Measurements from ENCODE around the gene HINT2.

The HINT2 gene

GRCh38 chr9:35810122-35810521 lies 4.7 kb downstream of the HINT2 start:
- ChIA-PET POLR2A (interaction anchor here (0.7 kb wide), 1 partner anchor 38 kb away, joined by 3 read pairs; no protein-coding TSS in a partner anchor), CTCF (interaction anchor here (0.6 to 13.0 kb wide), 5 partner anchors 11 to 145 kb away, joined by 3 to 72 read pairs (median 3); no protein-coding TSS in a partner anchor)
- no peak for DNase-seq (ENCODE audit: extremely low spot score)
- TF ChIP-seq CTCF (IDR thresholded peaks at IDR 0.05; ENCODE audit: control extremely low read depth, extremely low read depth, low read depth, missing control alignments), result no peak

GRCh38 chr9:35808433-35808832 lies 6.4 kb downstream of the HINT2 start:
- DNase-seq (ENCODE audit: extremely low spot score), result no peak
- ChIA-PET POLR2A (no interaction called here), CTCF (interaction anchor here (13.0 kb wide), 1 partner anchor 19 kb away, joined by 72 read pairs; no protein-coding TSS in a partner anchor)
- TF ChIP-seq CTCF (IDR thresholded peaks at IDR 0.05; ENCODE audit: control extremely low read depth, extremely low read depth, low read depth, missing control alignments), result no peak

- CTCF ChIA-PET, result interaction anchor here (0.9 to 13.0 kb wide), 5 partner anchors 16 to 97 kb away, joined by 3 to 72 read pairs (median 3); no protein-coding TSS in a partner anchor
- TF ChIP-seq CTCF (IDR thresholded peaks at IDR 0.05; ENCODE audit: control extremely low read depth, extremely low read depth, low read depth, missing control alignments), result no peak
- no peak for DNase-seq (ENCODE audit: extremely low spot score)
- POLR2A ChIA-PET, result no interaction called here
Measured at GRCh38 chr9:35806101-35806500, 8.7 kb downstream of the HINT2 start.

- DNase-seq (ENCODE audit: extremely low spot score), result no peak
- TF ChIP-seq CTCF (IDR thresholded peaks at IDR 0.05; ENCODE audit: control extremely low read depth, extremely low read depth, low read depth, missing control alignments), result no peak
- ChIA-PET CTCF (interaction anchor here (1.3 to 13.0 kb wide), 4 partner anchors 10 to 81 kb away, joined by 3 to 72 read pairs (median 30); partner anchors contain the start of genes HINT2 and SPAG8), POLR2A (no interaction called here)
Measured at GRCh38 chr9:35801328-35802128, 13.3 kb downstream of the HINT2 start.

- DNase-seq (ENCODE audit: extremely low spot score), result no peak
- no peak for TF ChIP-seq CTCF (IDR thresholded peaks at IDR 0.05; ENCODE audit: control extremely low read depth, extremely low read depth, low read depth, missing control alignments)
- ChIA-PET CTCF (interaction anchor here (1.2 to 13.0 kb wide), 5 partner anchors 11 to 82 kb away, joined by 3 to 72 read pairs (median 14); partner anchors contain the start of genes GBA2, HINT2, RGP1 and SPAG8), POLR2A (no interaction called here)
Measured at GRCh38 chr9:35800530-35800929, 14.3 kb downstream of the HINT2 start.

GRCh38 chr9:35798658-35799374 lies 16.0 kb downstream of the HINT2 start:
- TF ChIP-seq CTCF (IDR thresholded peaks at IDR 0.05; ENCODE audit: control extremely low read depth, extremely low read depth, low read depth, missing control alignments), result no peak
- POLR2A ChIA-PET, result no interaction called here
- CTCF ChIA-PET, result interaction anchor here (3.7 to 13.0 kb wide), 3 partner anchors 9 to 27 kb away, joined by 14 to 72 read pairs (median 47); partner anchors contain the start of genes HINT2 and SPAG8
- DNase-seq (ENCODE audit: extremely low spot score), result no peak

Data from GM10248 (cell line).